Measurements from ENCODE around the gene SPOCK1. TPM values are rescaled to one million over a fixed set of nuclear protein-coding genes. Genes with fewer than 3 reads are reported as not detected.

Gene SPOCK1
- total and polyA plus RNA-seq, 12 donors, result 13.7 to 70.3 (median 28.6) TPM

- no peak for TF ChIP-seq CTCF (IDR thresholded peaks at IDR 0.05)
- peak overlapping the region in 9 of 10 donors; percentile 44 to 79 (median 58) for H3K4me3 ChIP-seq
- H3K36me3 ChIP-seq, result no peaks in the 10 kb centered on the region
- H3K27me3 ChIP-seq, result peaks cover 0 to 36% (median 15%) of the 10 kb centered on the region in 7 donors
- intact Hi-C loops (cut with DNase I), result loop anchor here (2.0 to 10.0 kb wide), 5 partner anchors 153 to 695 kb away; no protein-coding TSS in a partner anchor
- DNase-seq (no peak), ATAC-seq (peak in 2 of 8 donors; percentile 59 to 62)
- no peaks in the 10 kb centered on the region for H3K9me3 ChIP-seq
- H3K4me1 ChIP-seq, result peaks cover 0 to 6% (median 5%) of the 10 kb centered on the region in 9 donors
- WGBS, 2 donors, result 59 to 63% methylated on average over 22 of the region's 22 CpGs
- no peak overlapping the region for H3K27ac ChIP-seq
Measured at GRCh38 chr5:137497396-137498290, 1.5 kb downstream of the SPOCK1 start.

- H3K4me1 ChIP-seq, result peaks cover 0 to 6% (median 5%) of the 10 kb centered on the region in 9 donors
- H3K27ac ChIP-seq, result no peak overlapping the region
- no peaks in the 10 kb centered on the region for H3K9me3 ChIP-seq
- H3K4me3 ChIP-seq, result peak overlapping the region in 1 of 10 donors; percentile 73
- TF ChIP-seq CTCF (IDR thresholded peaks at IDR 0.05), result no peak
- intact Hi-C loops (cut with DNase I), result loop anchor here in 6 of 10 donors (2.0 to 10.0 kb wide), 4 partner anchors 152 to 695 kb away; no protein-coding TSS in a partner anchor
- WGBS, 2 donors, result 67 to 93% methylated on average over 1 of the region's 1 CpG
- DNase-seq (no peak), ATAC-seq (no peak)
- peaks cover 0 to 36% (median 15%) of the 10 kb centered on the region in 7 donors for H3K27me3 ChIP-seq
- no peaks in the 10 kb centered on the region for H3K36me3 ChIP-seq
Measured at GRCh38 chr5:137496919-137497318, 2.2 kb downstream of the SPOCK1 start.

GRCh38 chr5:137492331-137492730, 6.8 kb downstream of the SPOCK1 start:
- Histone ChIP-seq H3K36me3 (no peaks in the 10 kb centered on the region), H3K9me3 (no peaks in the 10 kb centered on the region), H3K27me3 (peaks cover 0 to 17% (median 0%) of the 10 kb centered on the region in 7 donors), H3K4me1 (peaks cover 0 to 6% (median 0%) of the 10 kb centered on the region in 9 donors), H3K27ac (no peak overlapping the region), H3K4me3 (no peak overlapping the region)
- DNase-seq, result no peak
- 76 to 88% methylated on average over 1 of the region's 1 CpG for WGBS, 2 donors
- intact Hi-C loops (cut with DNase I), result loop anchor here in 3 of 10 donors (10.0 kb wide), 2 partner anchors 148 to 688 kb away; no protein-coding TSS in a partner anchor
- no peak for ATAC-seq
- TF ChIP-seq CTCF (IDR thresholded peaks at IDR 0.05), result no peak

GRCh38 chr5:137491121-137491520, 8.0 kb downstream of the SPOCK1 start:
- no peak for TF ChIP-seq CTCF (IDR thresholded peaks at IDR 0.05)
- WGBS, 2 donors, result 66 to 70% methylated on average over 4 of the region's 4 CpGs
- DNase-seq (no peak), ATAC-seq (peak in 1 of 8 donors; percentile 33)
- intact Hi-C loops (cut with DNase I), result loop anchor here in 3 of 10 donors (10.0 kb wide), 2 partner anchors 146 to 686 kb away; no protein-coding TSS in a partner anchor
- Histone ChIP-seq H3K4me1 (peaks cover 0 to 14% (median 0%) of the 10 kb centered on the region in 9 donors), H3K27ac (no peak overlapping the region), H3K27me3 (peaks cover 0 to 8% (median 0%) of the 10 kb centered on the region in 7 donors), H3K9me3 (no peaks in the 10 kb centered on the region), H3K36me3 (no peaks in the 10 kb centered on the region), H3K4me3 (no peak overlapping the region)
